Thyroid gland (tissue), 4 donors: ENCODE measurements around the gene KAT6B.

Source experiments
- CTCF ChIP-seq, 6 experiments: fragments of 200-600 bp in 3 of 6; fragments of 450-650 bp in 3 of 6; sonication (generic) in 3 of 6; IDR thresholded peaks; one replicate each; pipeline ENCODE4 v1.5.1; 2016 to 2019; ENCODE audit warnings: antibody characterized with exemption in 6 of 6, mild to moderate bottlenecking in 2 of 6, inconsistent platforms in 1 of 6, moderate library complexity in 1 of 6
- POLR2A ChIP-seq, 2 donors: fragments of 450-650 bp; IDR thresholded peaks; one replicate each; pipeline ENCODE4 v1.6.1; 2017; ENCODE audit warnings: antibody characterized with exemption in 2 of 2, mild to moderate bottlenecking in 2 of 2, moderate library complexity in 1 of 2

DNA sequence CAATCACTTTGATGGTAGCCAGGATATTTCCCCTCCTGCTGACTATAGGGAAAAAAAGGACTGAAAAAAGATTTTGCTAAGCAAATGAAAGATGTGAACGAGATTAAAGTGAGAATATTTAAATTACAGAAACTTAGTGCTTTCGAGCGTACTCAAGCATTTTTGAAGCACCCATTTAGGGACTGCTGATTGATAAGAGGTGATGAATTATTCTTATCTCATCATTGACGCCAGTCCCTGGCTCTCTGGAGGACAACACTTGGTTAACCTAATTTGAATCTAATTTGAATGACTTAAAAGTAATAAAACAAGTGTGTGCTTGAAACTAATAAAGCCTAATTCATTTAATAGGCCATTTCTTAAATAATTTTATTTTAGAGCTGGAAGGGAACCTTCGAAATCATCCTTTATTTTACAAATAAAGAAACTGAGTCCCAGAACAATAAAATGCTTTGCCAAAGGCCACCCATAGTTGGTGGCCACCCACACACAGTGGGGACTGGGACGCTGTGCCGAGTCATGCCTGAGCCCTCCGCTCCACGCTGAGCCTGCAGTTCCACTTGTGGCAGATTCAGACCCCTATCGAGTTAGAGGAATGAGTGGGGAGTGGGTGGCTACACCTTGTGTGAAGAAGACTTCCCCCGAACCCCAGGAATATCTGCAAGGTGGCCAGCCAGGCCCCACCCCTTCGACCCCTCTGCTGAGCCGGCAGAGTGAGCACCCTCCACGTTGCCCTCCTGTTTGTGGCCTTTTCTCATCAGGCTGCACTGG is 223.9 kb downstream of the KAT6B start:
- TF ChIP-seq CTCF (IDR thresholded peaks at IDR 0.05) (no peak), POLR2A (IDR thresholded peaks at IDR 0.05) (no peak)
